Stimulated activated CD8-positive, alpha-beta memory T cell treated with anti-CD3 and anti-CD28 coated beads, Interleukin-4, amount 100 ng/mL, for 48 hours (primary cell): ENCODE measurements around the gene GCC2.
A peak's percentile ranks its signal among the peaks of the same experiment; 100 is the strongest.
"Not testable (repeated sequence)": the region's sequence is repeated elsewhere in the genome, so short reads cannot be mapped to it uniquely, and the experiment has no call there.

Experiments used
- DNase-seq: peaks from one replicate; pipeline ENCODE4 v3.0.0-alpha.2; 2020

GCC2 gene

GRCh38 chr2:108524688-108525087 lies 75.7 kb downstream of the GCC2 start:
- DNase-seq = not testable (repeated sequence)

GRCh38 chr2:108525258-108525657 lies 76.3 kb downstream of the GCC2 start:
- not testable (repeated sequence) for DNase-seq

GRCh38 chr2:108531674-108532055 lies 82.7 kb downstream of the GCC2 start:
- DNase-seq = no peak

- DNase-seq = peak; percentile 89
These were observed 85.0 kb downstream of the GCC2 start, which contains the start of gene LIMS1 for GRCh38 chr2:108533832-108534583. LIMS1 (plus strand) TSS chr2:108534470; CDS start chr2:108534563, 93 bp downstream.

- peak; percentile 63 for DNase-seq
These were observed 85.8 kb downstream of the GCC2 start for GRCh38 chr2:108534584-108535356.

GRCh38 chr2:108535357-108535631 lies 86.3 kb downstream of the GCC2 start:
- no peak for DNase-seq

- DNase-seq = no peak
These were observed 87.3 kb downstream of the GCC2 start for GRCh38 chr2:108536133-108536780.

- no peak for DNase-seq
These were observed 87.9 kb downstream of the GCC2 start for GRCh38 chr2:108536911-108537310.

- DNase-seq = no peak
These were observed 89.1 kb downstream of the GCC2 start for GRCh38 chr2:108538000-108538625.

- no peak for DNase-seq
These were observed 92.4 kb downstream of the GCC2 start for GRCh38 chr2:108541451-108541850.

GRCh38 chr2:108542071-108542470 lies 93.1 kb downstream of the GCC2 start:
- no peak for DNase-seq

- no peak for DNase-seq
These were observed 98.6 kb downstream of the GCC2 start for GRCh38 chr2:108547606-108548005.

GRCh38 chr2:108548208-108549003 lies 99.4 kb downstream of the GCC2 start:
- no peak for DNase-seq

- no peak for DNase-seq
These were observed 103.6 kb downstream of the GCC2 start for GRCh38 chr2:108552566-108552965.

GRCh38 chr2:108553209-108553919 lies 104.4 kb downstream of the GCC2 start:
- DNase-seq = no peak

GRCh38 chr2:108554528-108554927 lies 105.5 kb downstream of the GCC2 start:
- no peak for DNase-seq

- no peak for DNase-seq
These were observed 106.6 kb downstream of the GCC2 start for GRCh38 chr2:108555572-108555971.

GRCh38 chr2:108556581-108556980 lies 107.6 kb downstream of the GCC2 start:
- DNase-seq = not testable (repeated sequence)
